Breast epithelium (tissue), 4 donors: Measurements from ENCODE around the gene GCSH. TPM values are rescaled to one million over a fixed set of nuclear protein-coding genes. Genes with fewer than 3 reads are reported as not detected.

Experiments used
- DNase-seq, 2 donors: peaks; one replicate each; pipeline ENCODE4 v3.0.0-alpha.2; 2019; ENCODE audit warnings: low spot score in 2 of 2
- H3K27ac ChIP-seq, 2 donors: fragments of 200-600 bp; sonication (generic) in 1 of 2; one replicate each; pipeline ENCODE4 v1.5.1; 2016 to 2019; ENCODE audit warnings: mild to moderate bottlenecking in 1 of 2
- H3K27me3 ChIP-seq, 2 donors: fragments of 200-600 bp; sonication (generic) in 1 of 2; one replicate each; pipeline versions ENCODE4 v1.5.1 to v1.6.0; 2017 to 2019; ENCODE audit warnings: control low read depth in 1 of 2, mild to moderate bottlenecking in 1 of 2
- H3K36me3 ChIP-seq: fragments of 200-600 bp; one replicate; pipeline ENCODE4 v1.5.1; 2019
- H3K4me1 ChIP-seq, 2 donors: fragments of 200-600 bp; sonication (generic); one replicate each; pipeline ENCODE4 v1.5.1; 2016 to 2019; ENCODE audit warnings: control low read depth in 1 of 2
- H3K4me3 ChIP-seq, 3 donors: fragments of 200-600 bp; sonication (generic); 1 replicate in 2 of 3; 2 replicates in 1 of 3; pipeline ENCODE4 v1.5.1; 2016 to 2019; ENCODE audit warnings: mild to moderate bottlenecking in 3 of 3, moderate library complexity in 2 of 3
- H3K9me3 ChIP-seq, 2 donors: fragments of 200-600 bp; sonication (generic) in 1 of 2; one replicate each; pipeline ENCODE4 v1.5.1; 2016 to 2019; ENCODE audit warnings: control low read depth in 1 of 2
- POLR2A ChIP-seq: fragments of 450-650 bp; IDR thresholded peaks from one replicate; pipeline ENCODE4 v1.6.1; 2016; ENCODE audit warnings: antibody characterized with exemption, mild to moderate bottlenecking, moderate library complexity
- POLR2AphosphoS5 ChIP-seq, 3 donors: sonication (generic); formaldehyde crosslinking; IDR thresholded peaks; one replicate each; pipeline ENCODE4 v1.6.1; 2017; ENCODE audit warnings: antibody characterized with exemption in 3 of 3
- intact Hi-C: fragments of 100-400 bp; cut with DNase I; formaldehyde crosslinking; loops from one replicate; pipeline ENCODE4 v1.15.1; 2023; ENCODE audit warnings: low total_unique reads
- total RNA-seq, 3 donors: library from RNA; depleted of rRNA; stranded (reverse); fragments of >200 nt; gene quantifications; one replicate each; pipeline ENCODE4 v1.1.0, GENCODE V29; 2016
- TF ChIP-seq, protein P1 (sequence below), 3 donors: fragments of 450-650 bp; IDR thresholded peaks; one replicate each; pipeline ENCODE4 v1.5.1; 2016 to 2017; ENCODE audit warnings: antibody characterized with exemption in 3 of 3, mild to moderate bottlenecking in 3 of 3, moderate library complexity in 3 of 3

The GCSH gene
- total RNA-seq, 3 donors from 2014 or later = 19.9 to 22.1 (median 21.0) TPM

DNA sequence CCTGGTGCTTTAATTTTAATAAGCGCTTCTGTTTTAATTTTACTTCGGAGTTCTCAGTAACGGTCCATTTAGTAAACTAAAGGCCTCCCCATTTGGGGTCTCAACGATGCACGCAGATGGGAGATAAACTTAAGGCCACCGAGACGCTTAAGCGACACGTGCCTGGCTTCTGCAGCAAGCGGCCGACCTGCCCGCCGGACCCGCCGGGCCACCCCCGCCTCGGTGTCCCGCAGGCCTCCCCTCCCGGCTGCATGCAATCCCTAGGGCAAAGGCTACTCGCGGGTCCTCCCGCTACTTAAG lies 592 bp downstream of the GCSH start:
- Histone ChIP-seq H3K9me3 (no peaks in the 10 kb centered on the region), H3K36me3 (no peaks in the 10 kb centered on the region), H3K27me3 (no peaks in the 10 kb centered on the region), H3K4me3 (peak overlapping the region; percentile 73 to 96 (median 83)), H3K27ac (peak overlapping the region; percentile 55 to 89), H3K4me1 (no peaks in the 10 kb centered on the region)
- TF ChIP-seq, protein P1, sequence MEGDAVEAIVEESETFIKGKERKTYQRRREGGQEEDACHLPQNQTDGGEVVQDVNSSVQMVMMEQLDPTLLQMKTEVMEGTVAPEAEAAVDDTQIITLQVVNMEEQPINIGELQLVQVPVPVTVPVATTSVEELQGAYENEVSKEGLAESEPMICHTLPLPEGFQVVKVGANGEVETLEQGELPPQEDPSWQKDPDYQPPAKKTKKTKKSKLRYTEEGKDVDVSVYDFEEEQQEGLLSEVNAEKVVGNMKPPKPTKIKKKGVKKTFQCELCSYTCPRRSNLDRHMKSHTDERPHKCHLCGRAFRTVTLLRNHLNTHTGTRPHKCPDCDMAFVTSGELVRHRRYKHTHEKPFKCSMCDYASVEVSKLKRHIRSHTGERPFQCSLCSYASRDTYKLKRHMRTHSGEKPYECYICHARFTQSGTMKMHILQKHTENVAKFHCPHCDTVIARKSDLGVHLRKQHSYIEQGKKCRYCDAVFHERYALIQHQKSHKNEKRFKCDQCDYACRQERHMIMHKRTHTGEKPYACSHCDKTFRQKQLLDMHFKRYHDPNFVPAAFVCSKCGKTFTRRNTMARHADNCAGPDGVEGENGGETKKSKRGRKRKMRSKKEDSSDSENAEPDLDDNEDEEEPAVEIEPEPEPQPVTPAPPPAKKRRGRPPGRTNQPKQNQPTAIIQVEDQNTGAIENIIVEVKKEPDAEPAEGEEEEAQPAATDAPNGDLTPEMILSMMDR (IDR thresholded peaks at IDR 0.05) = no peak
- TF ChIP-seq POLR2AphosphoS5 (IDR thresholded peaks at IDR 0.05) = no peak
- TF ChIP-seq POLR2A = no peak
- DNase-seq = no peak
- intact Hi-C loops = no loop called here

- Histone ChIP-seq H3K27me3 (no peaks in the 10 kb centered on the region), H3K9me3 (no peaks in the 10 kb centered on the region), H3K4me1 (no peaks in the 10 kb centered on the region), H3K4me3 (peak overlapping the region in 2 of 3 donors; percentile 83 to 96), H3K36me3 (no peaks in the 10 kb centered on the region), H3K27ac (no peak overlapping the region)
- intact Hi-C loops = no loop called here
- TF ChIP-seq POLR2AphosphoS5 (IDR thresholded peaks at IDR 0.05) = no peak
- no peak for TF ChIP-seq POLR2A
- TF ChIP-seq, protein P1 (IDR thresholded peaks at IDR 0.05) = no peak
- DNase-seq = no peak
Observed at GRCh38 chr16:81094771-81095251, 1.4 kb downstream of the GCSH start.

DNA sequence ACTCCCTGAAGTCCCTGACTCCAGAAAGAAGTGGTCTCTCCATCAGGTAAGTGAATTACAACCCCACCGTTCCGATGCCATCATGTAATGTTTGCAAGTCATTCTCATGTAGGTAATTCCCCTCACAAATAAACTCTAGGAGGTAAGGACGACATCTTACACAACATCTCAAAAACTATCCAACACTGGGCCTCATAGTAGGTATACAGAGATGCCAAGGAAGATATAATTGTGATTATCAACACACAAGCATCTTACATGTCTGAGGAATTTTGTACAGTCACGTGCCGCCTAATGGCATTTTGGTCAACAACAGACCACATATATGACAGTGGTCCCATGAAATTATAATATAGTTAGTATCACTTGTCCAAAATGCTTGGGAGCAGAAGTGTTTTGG lies 7.4 kb downstream of the GCSH start:
- intact Hi-C loops = no loop called here

GRCh38 chr16:81081014-81081413 lies 15.2 kb downstream of the GCSH start:
- intact Hi-C loops = no loop called here
- H3K27me3 ChIP-seq = no peaks in the 10 kb centered on the region
- no peaks in the 10 kb centered on the region for H3K4me1 ChIP-seq
- no peaks in the 10 kb centered on the region for H3K36me3 ChIP-seq
- TF ChIP-seq POLR2AphosphoS5 (IDR thresholded peaks at IDR 0.05) (no peak), POLR2A (no peak)
- TF ChIP-seq, protein P1 (IDR thresholded peaks at IDR 0.05) = no peak
- DNase-seq = no peak
- H3K27ac ChIP-seq = no peak overlapping the region
- no peak overlapping the region for H3K4me3 ChIP-seq
- no peaks in the 10 kb centered on the region for H3K9me3 ChIP-seq

More for the DNA sequence above, 7.4 kb downstream of the GCSH start:
- Histone ChIP-seq H3K4me3 (no peak overlapping the region), H3K27ac (no peak overlapping the region), H3K9me3 (no peaks in the 10 kb centered on the region), H3K36me3 (no peaks in the 10 kb centered on the region), H3K27me3 (no peaks in the 10 kb centered on the region), H3K4me1 (no peaks in the 10 kb centered on the region)
- no peak for TF ChIP-seq POLR2AphosphoS5 (IDR thresholded peaks at IDR 0.05)
- TF ChIP-seq, protein P1 (IDR thresholded peaks at IDR 0.05) = no peak
- no peak for TF ChIP-seq POLR2A
- no peak for DNase-seq

DNA sequence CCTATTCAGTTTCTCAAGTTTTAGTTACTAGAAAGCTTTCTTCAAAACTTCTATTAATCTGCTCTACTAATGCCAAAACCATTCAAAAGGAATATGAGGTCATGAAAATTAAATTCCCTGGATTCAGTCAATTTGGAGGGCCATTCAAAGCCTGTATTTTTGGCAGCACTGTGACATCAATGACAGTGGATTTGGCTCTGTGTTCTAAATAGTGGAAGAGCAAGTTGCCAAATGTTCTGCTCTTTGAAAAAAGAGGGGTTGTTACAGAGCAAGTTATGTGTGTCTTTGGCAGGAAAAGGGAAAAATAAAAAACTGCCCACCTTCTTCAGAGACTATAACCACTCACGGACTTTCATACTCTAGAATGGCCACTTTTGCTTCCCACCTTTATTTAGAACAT lies 16.0 kb downstream of the GCSH start:
- no peaks in the 10 kb centered on the region for H3K9me3 ChIP-seq
- H3K27ac ChIP-seq = no peak overlapping the region
- no peaks in the 10 kb centered on the region for H3K4me1 ChIP-seq
- H3K27me3 ChIP-seq = no peaks in the 10 kb centered on the region
- TF ChIP-seq, protein P1 (IDR thresholded peaks at IDR 0.05) = no peak
- no peak for TF ChIP-seq POLR2A
- no peak for TF ChIP-seq POLR2AphosphoS5 (IDR thresholded peaks at IDR 0.05)
- intact Hi-C loops = no loop called here
- H3K4me3 ChIP-seq = no peak overlapping the region
- DNase-seq = no peak
- H3K36me3 ChIP-seq = no peaks in the 10 kb centered on the region
